GM12878 (cell line): Measurements from ENCODE around the gene LMO2. TPM values are rescaled to one million over a fixed set of nuclear protein-coding genes. Genes with fewer than 3 reads are reported as not detected.

Experiments
- ATF7 ChIP-seq: fragments of 450-650 bp; IDR thresholded peaks from 2 replicates; pipeline ENCODE4 v1.6.1; 2016; ENCODE audit warnings: low read depth, mild to moderate bottlenecking
- BMI1 ChIP-seq: fragments of 450-650 bp; IDR thresholded peaks from 2 replicates; pipeline ENCODE4 v1.6.1; 2016; ENCODE audit warnings: mild to moderate bottlenecking, moderate library complexity, borderline replicate concordance
- BRCA1 ChIP-seq: IDR thresholded peaks from 2 replicates; pipeline ENCODE4 v1.6.1; 2011; ENCODE audit warnings: low read depth, low read length, improper control_type of control experiment
- CBFB ChIP-seq: IDR thresholded peaks from 2 replicates; pipeline ENCODE4 v1.6.1; 2016; ENCODE audit warnings: antibody characterized with exemption, low read depth
- CBX5 ChIP-seq: sonication (generic); IDR thresholded peaks from 2 replicates; pipeline ENCODE4 v1.6.1; 2016; ENCODE audit warnings: low read depth, moderate library complexity, mild to moderate bottlenecking, inconsistent platforms
- CEBPZ ChIP-seq: fragments of 150-350 bp; IDR thresholded peaks from 2 replicates; pipeline ENCODE4 v1.6.1; 2016; ENCODE audit warnings: low read depth, low read length
- EP300 ChIP-seq, 2 experiments: fragments of 150-350 bp in 1 of 2; IDR thresholded peaks; 2 replicates each; pipeline ENCODE4 v1.6.1; 2011 to 2012; ENCODE audit warnings: low read depth in 2 of 2, low read length in 2 of 2, borderline replicate concordance in 1 of 2, improper control_type of control experiment in 1 of 2, inconsistent platforms in 1 of 2; ENCODE audit not compliant: control insufficient read depth in 1 of 2
- FOXM1 ChIP-seq: IDR thresholded peaks from 2 replicates; pipeline ENCODE4 v1.6.1; 2012; ENCODE audit warnings: low read depth, mild to moderate bottlenecking, inconsistent platforms, low read length, moderate library complexity
- HDAC6 ChIP-seq: fragments of 200-600 bp; sonication (generic); IDR thresholded peaks from one replicate; pipeline ENCODE4 v1.8.0; 2017; ENCODE audit warnings: antibody characterized with exemption; ENCODE audit not compliant: unreplicated experiment
- IKZF1 ChIP-seq: fragments of 450-650 bp; conservative IDR thresholded peaks from 2 replicates; pipeline ENCODE4 v1.6.1; 2017; ENCODE audit warnings: antibody characterized with exemption, mild to moderate bottlenecking
- MTA2 ChIP-seq: fragments of 450-650 bp; IDR thresholded peaks from 2 replicates; pipeline ENCODE4 v1.6.1; 2016; ENCODE audit warnings: low read depth, mild to moderate bottlenecking, moderate library complexity
- NR2C2 ChIP-seq: IDR thresholded peaks from 2 replicates; pipeline ENCODE4 v1.6.1; 2011; ENCODE audit warnings: borderline replicate concordance, low read depth; ENCODE audit not compliant: control insufficient read depth, insufficient read length
- POLR2A ChIP-seq: IDR thresholded peaks from 2 replicates; pipeline ENCODE4 v1.6.1; 2011; ENCODE audit warnings: low read depth, mild to moderate bottlenecking, low read length
- POLR2AphosphoS5 ChIP-seq: IDR thresholded peaks from 2 replicates; pipeline ENCODE4 v1.6.1; 2011; ENCODE audit warnings: mild to moderate bottlenecking, low read length, inconsistent platforms
- RAD51 ChIP-seq: fragments of 450-650 bp; IDR thresholded peaks from 2 replicates; pipeline ENCODE4 v1.6.1; 2016; ENCODE audit warnings: moderate library complexity, mild to moderate bottlenecking, inconsistent platforms
- RCOR1 ChIP-seq: conservative IDR thresholded peaks from 2 replicates; pipeline ENCODE4 v1.6.1; 2012; ENCODE audit warnings: low read depth, low read length, improper control_type of control experiment
- SMAD1 ChIP-seq: fragments of 450-650 bp; IDR thresholded peaks from 2 replicates; pipeline ENCODE4 v1.6.1; 2018; ENCODE audit warnings: mild to moderate bottlenecking, low read depth; ENCODE audit not compliant: partially characterized antibody
- SMARCA5 ChIP-seq: fragments of 450-650 bp; IDR thresholded peaks from 2 replicates; pipeline ENCODE4 v1.6.1; 2017; ENCODE audit warnings: mild to moderate bottlenecking
- SP1 ChIP-seq: IDR thresholded peaks from one replicate; pipeline ENCODE4 v1.6.1; 2011; ENCODE audit warnings: low read depth, low read length
- SUZ12 ChIP-seq: fragments of 200-600 bp; sonication (generic); IDR thresholded peaks from one replicate; pipeline ENCODE4 v1.6.1; 2018; ENCODE audit warnings: antibody characterized with exemption, mild to moderate bottlenecking; ENCODE audit not compliant: unreplicated experiment
- USF2 ChIP-seq: IDR thresholded peaks from 2 replicates; pipeline ENCODE4 v1.6.1; 2011; ENCODE audit warnings: low read depth, low read length, improper control_type of control experiment, borderline replicate concordance
- WRNIP1 ChIP-seq: IDR thresholded peaks from 2 replicates; pipeline ENCODE4 v1.6.1; 2011; ENCODE audit warnings: low read depth, low read length, improper control_type of control experiment, borderline replicate concordance
- YBX1 ChIP-seq: fragments of 450-650 bp; IDR thresholded peaks from 2 replicates; pipeline ENCODE4 v1.6.1; 2016; ENCODE audit warnings: antibody characterized with exemption
- ZBTB4 ChIP-seq: fragments of 450-650 bp; formaldehyde crosslinking; IDR thresholded peaks from 2 replicates; pipeline ENCODE4 v1.4.0; 2022; ENCODE audit warnings: mild to moderate bottlenecking, moderate library complexity
- ZSCAN29 ChIP-seq: fragments of 450-650 bp; IDR thresholded peaks from 2 replicates; pipeline ENCODE4 v1.6.1; 2017; ENCODE audit warnings: mild to moderate bottlenecking, moderate library complexity
- ZZZ3 ChIP-seq: IDR thresholded peaks from 2 replicates; pipeline ENCODE4 v1.6.1; 2011; ENCODE audit warnings: low read depth; ENCODE audit not compliant: control insufficient read depth, insufficient read length
- polyA plus RNA-seq, 11 experiments: library from polyadenylated mRNA; depleted of rRNA in 4 of 11; unstranded in 6 of 11; stranded (reverse) in 5 of 11; fragments of >200 nt; fragmentation: Nextera tagmentation in 4 of 11; fragmentation: Illumina TruSeq in 1 of 11; extraction: Ambion mirVana in 4 of 11; extraction: Trizol in 1 of 11; gene quantifications; 1 replicate in 1 of 11; 2 replicates in 10 of 11; pipeline versions ENCODE4 v1.2.1 to v1.2.3, GENCODE V29; 2011 to 2016; ENCODE audit warnings: inconsistent platforms in 2 of 11, missing spikeins in 2 of 11, low read depth in 1 of 11
- total RNA-seq, 4 experiments: library from RNA; depleted of rRNA in 3 of 4; stranded (reverse); fragments of >200 nt in 3 of 4; fragmentation: Illumina TruSeq in 1 of 4; extraction: Trizol in 1 of 4; gene quantifications; 2 replicates each; pipeline versions ENCODE4 v1.2.1 to v1.2.3, GENCODE V29; 2013 to 2021

LMO2 gene
- total and polyA plus RNA-seq, 10 of the 15 experiments (the other 5 are each of a cell fraction or from before 2014, with no cell fraction given), result 0.29 to 1.9 (median 1.1) TPM; not detected in 1

GRCh38 chr11:33893711-33894397 lies 2.0 kb upstream of the LMO2 start (continued):
- TF ChIP-seq SMAD1 (no peak), ATF7 (peak; percentile 81), ZSCAN29 (no peak), ZZZ3 (no peak), RCOR1 (no peak), SMARCA5 (no peak), NR2C2 (no peak), SP1 (no peak), USF2 (no peak), CBX5 (0 out of 2 replicates have a peak, but pooled peaks have one; percentile 70), POLR2AphosphoS5 (peak; percentile 90), BMI1 (no peak), IKZF1 (peak; percentile 75), HDAC6 (no peak), BRCA1 (no peak), SUZ12 (no peak), YBX1 (no peak), EP300 (IDR thresholded peaks at IDR 0.05; ENCODE audit: borderline replicate concordance in 1 of 2, control insufficient read depth in 1 of 2, low read depth in 2 of 2, low read length in 2 of 2) (peak; percentile 62 to 63; a peak in 2 of 4 replicates), CEBPZ (no peak), MTA2 (peak; percentile 67; the same call in 1 of the 2 replicates), RAD51 (no peak), POLR2A (peak; percentile 89), WRNIP1 (no peak), ZBTB4 (CRISPR knock-in tag) (no peak), CBFB (peak; percentile 92; the same call in 1 of the 2 replicates), FOXM1 (peak; percentile 82)
